HUES64 (cell line): ENCODE results near the gene RNF141.

ENCODE experiments used
- H3K27ac ChIP-seq: 2 replicates; pipeline ENCODE4 v1.7.0; 2013; ENCODE audit warnings: low read depth, low read length, inconsistent platforms
- H3K27me3 ChIP-seq: 2 replicates; pipeline ENCODE4 v1.6.1; 2013; ENCODE audit warnings: mild to moderate bottlenecking, low read length; ENCODE audit not compliant: insufficient read depth
- H3K36me3 ChIP-seq: 2 replicates; pipeline ENCODE4 v1.6.1; 2013; ENCODE audit warnings: mild to moderate bottlenecking, low read length; ENCODE audit not compliant: insufficient read depth
- H3K4me1 ChIP-seq: 2 replicates; pipeline ENCODE4 v1.6.1; 2013; ENCODE audit warnings: mild to moderate bottlenecking, low read length, moderate library complexity; ENCODE audit not compliant: insufficient read depth
- H3K4me3 ChIP-seq: 2 replicates; pipeline ENCODE4 v1.5.1; 2013; ENCODE audit warnings: mild to moderate bottlenecking, low read length, moderate library complexity
- H3K9ac ChIP-seq: 2 replicates; pipeline ENCODE4 v1.6.1; 2013; ENCODE audit warnings: mild to moderate bottlenecking, low read depth, low read length
- H3K9me3 ChIP-seq: 2 replicates; pipeline ENCODE4 v1.6.1; 2013; ENCODE audit warnings: low read depth, low read length; ENCODE audit not compliant: insufficient read depth
- WGBS: fragments of 150-250, 120-280 bp; methylation state at CpG from one replicate; pipeline ENCODE4 v1.1.7; 2013; ENCODE audit warnings: missing lambda C conversion rate; 5-methylcytosine and 5-hydroxymethylcytosine counted together

The RNF141 gene

DNA sequence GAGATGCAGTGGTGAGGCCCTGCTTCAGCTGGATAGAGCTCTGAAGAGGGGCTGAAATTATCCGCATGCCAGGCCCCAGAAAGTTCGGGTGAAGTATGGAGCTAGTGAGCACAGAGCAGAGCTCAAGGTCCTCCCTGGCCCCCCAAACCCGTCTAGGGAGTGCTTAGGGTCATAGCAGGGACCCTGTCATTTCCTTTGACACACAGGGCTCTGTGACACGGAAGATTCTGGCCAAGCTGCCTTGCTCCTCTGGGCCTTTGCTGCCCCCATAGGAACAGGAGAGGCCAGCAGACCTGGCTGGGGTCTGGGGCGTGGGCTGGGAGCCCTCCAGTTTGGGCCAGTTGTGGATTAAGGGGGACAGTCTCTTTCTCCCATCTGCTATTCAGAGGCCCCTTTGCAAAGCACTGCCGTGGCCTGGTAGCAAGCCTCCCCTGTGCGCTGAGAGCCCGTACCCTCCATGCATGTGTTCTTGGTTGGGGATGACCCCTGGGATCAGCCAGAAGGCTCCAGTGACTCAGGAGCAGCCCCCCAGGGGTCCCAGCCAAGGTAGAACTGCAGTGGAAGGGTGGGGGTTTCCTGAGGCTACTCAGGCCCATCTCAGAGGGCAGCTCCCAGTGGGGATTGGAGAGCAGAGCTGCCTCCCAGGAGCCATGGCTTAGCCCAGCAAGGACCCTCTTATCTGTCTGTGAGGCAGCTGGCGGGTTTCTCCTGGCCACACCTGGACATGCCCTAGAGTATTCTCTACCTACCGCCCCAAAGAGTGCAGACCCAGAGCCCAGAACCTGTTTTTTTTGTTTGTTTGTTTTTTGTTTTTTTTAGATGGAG, 42.3 kb downstream of the RNF141 start:
- Histone ChIP-seq H3K9ac (no peak overlapping the region), H3K27ac (no peak overlapping the region), H3K4me1 (no peaks in the 10 kb centered on the region), H3K4me3 (no peak overlapping the region), H3K27me3 (no peaks in the 10 kb centered on the region), H3K36me3 (peaks cover 7% of the 10 kb centered on the region; the same call in 1 of the 2 replicates), H3K9me3 (no peaks in the 10 kb centered on the region)
- 85% methylated on average over 10 of the region's 10 CpGs for WGBS

DNA sequence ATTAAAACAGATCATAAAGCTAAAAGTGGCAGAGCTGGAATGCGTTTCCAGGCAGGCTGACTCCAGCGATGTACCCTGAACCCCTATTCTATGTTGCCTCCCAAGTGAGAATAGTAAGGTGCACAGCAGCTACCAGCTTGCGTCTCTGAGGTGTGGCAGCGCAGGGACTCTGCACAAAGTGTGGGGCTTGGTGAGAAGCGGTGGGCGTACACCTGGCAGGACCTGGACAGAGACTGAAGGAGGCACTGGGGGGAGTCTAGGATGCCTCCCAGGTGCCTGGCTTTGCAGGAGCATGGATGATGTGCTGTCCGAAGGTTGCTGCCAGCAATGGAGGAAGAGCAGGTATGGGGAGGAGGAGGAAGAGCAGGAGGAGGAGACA, 43.0 kb downstream of the RNF141 start:
- no peak overlapping the region for H3K27ac ChIP-seq
- no peak overlapping the region for H3K4me3 ChIP-seq
- H3K36me3 ChIP-seq = peaks cover 5% of the 10 kb centered on the region; the same call in 1 of the 2 replicates
- 95% methylated on average over 7 of the region's 7 CpGs for WGBS
- no peak overlapping the region for H3K9ac ChIP-seq
- no peaks in the 10 kb centered on the region for H3K27me3 ChIP-seq
- no peaks in the 10 kb centered on the region for H3K9me3 ChIP-seq
- no peaks in the 10 kb centered on the region for H3K4me1 ChIP-seq

DNA sequence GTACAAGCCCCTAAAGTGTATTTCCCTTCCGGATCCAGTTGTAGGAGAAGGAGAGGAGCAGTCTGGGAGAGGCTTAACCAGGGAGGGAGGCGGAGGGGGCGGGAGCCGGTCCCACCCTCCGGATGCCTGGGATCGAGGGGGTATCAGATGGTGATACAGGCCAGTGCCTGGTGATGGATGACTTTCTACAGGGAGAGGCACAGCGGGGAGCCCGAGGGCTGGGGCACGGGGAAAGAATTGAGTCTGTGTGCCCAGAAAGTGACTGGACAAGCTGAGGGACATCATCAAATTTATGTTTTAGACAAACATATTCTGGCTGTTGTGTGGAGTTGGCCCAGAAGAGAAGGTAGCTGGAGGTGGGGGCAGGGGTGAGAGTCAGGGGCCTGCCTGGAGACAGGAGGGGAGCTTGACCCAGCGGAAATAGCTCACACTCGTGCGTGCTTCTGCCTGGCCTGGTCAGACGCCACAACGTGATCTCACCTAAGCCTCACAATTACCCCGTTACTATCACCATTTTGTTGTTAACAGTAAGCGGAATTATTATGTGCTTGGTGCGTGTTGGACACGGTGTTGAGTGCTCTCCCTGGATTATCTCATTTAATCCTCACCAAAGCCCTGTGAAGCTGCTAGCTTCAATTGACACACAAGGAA, 43.5 kb downstream of the RNF141 start:
- Histone ChIP-seq H3K27me3 (no peaks in the 10 kb centered on the region), H3K27ac (no peak overlapping the region), H3K9me3 (no peaks in the 10 kb centered on the region), H3K4me1 (0 out of 2 replicates have a peak, but pooled peaks cover 4% of the 10 kb centered on the region), H3K9ac (no peak overlapping the region), H3K36me3 (peaks cover 5% of the 10 kb centered on the region; the same call in 1 of the 2 replicates), H3K4me3 (no peak overlapping the region)
- WGBS = 94% methylated on average over 18 of the region's 18 CpGs

DNA sequence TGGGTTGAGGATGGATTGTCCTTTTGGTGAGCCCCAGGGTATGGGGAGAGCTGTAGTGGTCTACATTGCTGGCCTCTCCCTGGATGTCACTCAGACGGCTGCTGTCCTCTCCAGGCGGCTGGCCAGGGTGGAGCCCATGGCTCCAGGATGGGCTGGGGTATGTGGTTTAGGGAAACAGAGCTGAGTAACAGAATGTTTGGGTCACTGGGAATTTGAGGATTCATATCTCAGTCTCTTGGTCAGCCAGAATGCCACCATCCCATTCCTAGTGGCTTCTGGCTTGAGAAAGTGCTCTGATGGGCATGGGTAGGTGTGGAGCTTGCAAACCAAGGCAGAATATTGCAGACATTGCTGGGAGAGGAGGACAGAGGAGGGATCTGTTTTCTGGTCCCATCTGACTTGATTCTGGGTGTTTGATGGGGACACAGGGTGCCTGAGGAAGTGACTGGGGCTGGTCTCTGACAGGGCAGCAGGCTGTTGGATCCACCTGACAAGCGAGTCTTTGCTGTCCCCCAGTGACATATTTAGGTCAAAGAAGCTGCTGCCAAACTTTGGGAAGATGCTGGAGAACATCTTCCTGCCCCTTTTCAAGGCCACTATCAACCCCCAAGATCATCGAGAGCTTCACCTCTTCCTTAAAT, 44.6 kb downstream of the RNF141 start:
- Histone ChIP-seq H3K9me3 (no peaks in the 10 kb centered on the region), H3K4me1 (0 out of 2 replicates have a peak, but pooled peaks cover 5% of the 10 kb centered on the region), H3K4me3 (no peak overlapping the region), H3K9ac (no peak overlapping the region), H3K36me3 (peaks cover 5% of the 10 kb centered on the region; the same call in 1 of the 2 replicates), H3K27me3 (no peaks in the 10 kb centered on the region), H3K27ac (no peak overlapping the region)
- WGBS = 97% methylated on average over 4 of the region's 4 CpGs

DNA sequence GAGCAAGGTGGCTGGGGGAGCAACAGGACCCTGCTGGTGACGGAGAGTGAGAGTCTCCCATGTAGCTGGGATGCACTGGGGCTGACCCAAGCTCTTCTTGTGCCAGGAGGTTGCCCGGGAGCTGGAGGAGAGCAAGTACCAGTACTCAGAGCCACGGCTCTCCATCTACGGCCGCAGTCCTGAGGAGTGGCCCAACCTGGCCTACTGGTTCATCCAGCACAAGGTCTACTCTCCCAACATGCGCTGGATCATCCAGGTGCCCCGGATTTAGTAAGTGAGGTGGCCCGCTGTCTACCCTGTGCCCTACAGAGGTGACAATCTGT, 45.6 kb downstream of the RNF141 start:
- 95% methylated on average over 8 of the region's 8 CpGs for WGBS
- Histone ChIP-seq H3K9ac (no peak overlapping the region), H3K9me3 (no peaks in the 10 kb centered on the region), H3K27me3 (no peaks in the 10 kb centered on the region), H3K4me1 (peaks cover 12% of the 10 kb centered on the region; the same call in 1 of the 2 replicates), H3K4me3 (no peak overlapping the region), H3K36me3 (peaks cover 5% of the 10 kb centered on the region; the same call in 1 of the 2 replicates), H3K27ac (no peak overlapping the region)

DNA sequence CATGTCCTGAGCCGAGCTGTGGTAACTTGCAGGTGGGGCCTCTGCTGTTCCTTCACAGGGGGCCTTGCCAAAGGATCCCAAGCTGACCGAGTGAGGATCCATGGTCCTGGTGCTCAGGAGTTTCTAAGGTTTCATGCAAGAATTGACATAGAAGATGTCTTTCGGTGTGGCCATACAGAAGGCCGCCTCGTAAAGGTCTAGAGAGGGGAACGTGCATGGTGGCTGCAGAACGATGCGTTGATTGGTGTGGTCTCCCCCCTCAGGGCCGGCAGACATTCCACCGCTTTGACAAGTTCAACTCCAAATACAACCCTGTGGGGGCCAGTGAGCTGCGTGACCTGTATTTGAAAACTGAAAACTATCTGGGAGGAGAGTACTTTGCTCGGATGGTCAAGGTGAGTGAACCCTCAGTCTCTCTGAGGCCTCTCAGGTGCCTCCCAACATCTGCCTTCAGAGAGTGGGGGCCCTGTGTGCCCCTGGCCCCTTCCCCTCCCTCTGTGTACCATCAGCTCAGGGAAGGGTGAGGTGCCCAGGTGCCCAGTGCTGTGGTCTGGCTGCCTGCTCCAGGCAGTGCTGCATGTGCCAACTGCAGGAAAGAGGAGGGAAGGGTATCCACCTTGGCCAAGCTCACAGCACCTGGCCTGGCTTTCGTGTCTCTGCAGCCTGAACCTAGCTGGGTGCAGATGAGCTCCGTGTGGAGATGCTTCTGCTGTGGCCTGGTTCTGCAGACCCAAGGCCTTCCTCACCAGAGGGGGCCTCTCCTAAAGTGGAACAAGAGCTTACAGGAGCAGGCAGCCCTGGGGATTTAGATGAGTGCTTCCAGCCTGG, 46.1 kb downstream of the RNF141 start:
- WGBS = 92% methylated on average over 14 of the region's 14 CpGs
- H3K36me3 ChIP-seq = no peaks in the 10 kb centered on the region; the same call in 1 of the 2 replicates
- peaks cover 14% of the 10 kb centered on the region; the same call in 1 of the 2 replicates for H3K4me1 ChIP-seq
- no peaks in the 10 kb centered on the region for H3K27me3 ChIP-seq
- no peak overlapping the region for H3K4me3 ChIP-seq
- H3K27ac ChIP-seq = no peak overlapping the region
- H3K9ac ChIP-seq = no peak overlapping the region
- H3K9me3 ChIP-seq = no peaks in the 10 kb centered on the region

DNA sequence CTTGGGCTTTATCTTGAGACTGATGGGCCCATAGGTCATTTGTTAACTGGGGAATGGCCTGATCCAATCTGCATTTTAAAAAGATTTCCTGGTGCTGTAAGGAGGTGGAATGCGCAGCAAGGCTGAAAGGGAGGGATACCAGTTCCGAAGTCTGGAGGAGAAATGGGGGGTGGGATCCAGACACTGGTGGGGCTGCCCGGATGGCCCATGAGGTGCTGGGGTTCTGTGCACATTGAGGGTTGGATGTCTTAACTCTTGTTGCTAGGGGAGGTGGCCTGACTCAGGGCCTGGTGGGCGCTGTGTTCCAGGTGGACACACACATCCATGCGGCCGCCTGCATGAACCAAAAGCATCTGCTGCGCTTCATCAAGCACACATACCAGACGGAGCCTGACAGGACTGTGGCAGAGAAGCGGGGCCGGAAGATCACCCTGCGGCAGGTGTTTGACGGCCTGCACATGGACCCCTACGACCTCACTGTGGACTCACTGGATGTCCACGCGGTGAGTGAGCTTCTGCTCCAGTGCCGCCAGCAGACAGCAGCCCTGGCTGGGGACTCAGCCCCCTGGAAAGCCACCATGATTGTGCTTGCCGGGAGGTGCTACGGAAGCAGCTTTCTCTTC, 47.8 kb downstream of the RNF141 start:
- Histone ChIP-seq H3K27me3 (no peaks in the 10 kb centered on the region), H3K4me1 (peaks cover 14% of the 10 kb centered on the region; the same call in 1 of the 2 replicates), H3K27ac (no peak overlapping the region), H3K4me3 (no peak overlapping the region), H3K9ac (no peak overlapping the region), H3K9me3 (no peaks in the 10 kb centered on the region), H3K36me3 (no peaks in the 10 kb centered on the region; the same call in 1 of the 2 replicates)
- WGBS = 94% methylated on average over 18 of the region's 18 CpGs

DNA sequence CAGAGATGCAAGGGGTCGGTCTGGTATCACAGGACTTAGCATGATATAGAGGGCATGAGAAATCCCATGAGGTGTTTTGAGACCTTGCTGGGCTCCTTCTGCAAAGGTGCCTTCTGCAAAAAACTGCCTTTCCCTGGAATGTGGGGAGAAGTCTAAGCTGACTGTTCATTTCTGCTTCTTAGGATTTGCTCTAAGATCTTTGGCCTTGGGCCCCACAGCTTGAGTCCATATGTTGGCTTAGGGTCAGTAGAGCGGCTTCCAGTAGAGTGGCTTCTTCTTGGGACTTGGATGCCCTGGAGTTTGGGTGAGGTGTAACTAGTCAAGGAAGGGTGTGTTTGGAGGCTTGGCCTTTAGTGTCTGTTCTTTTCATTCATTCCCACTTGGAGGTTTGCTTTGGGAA, 48.9 kb downstream of the RNF141 start:
- Histone ChIP-seq H3K27ac (no peak overlapping the region), H3K9me3 (no peaks in the 10 kb centered on the region), H3K4me3 (no peak overlapping the region), H3K4me1 (peaks cover 14% of the 10 kb centered on the region; the same call in 1 of the 2 replicates), H3K27me3 (no peaks in the 10 kb centered on the region), H3K9ac (no peak overlapping the region), H3K36me3 (no peaks in the 10 kb centered on the region; the same call in 1 of the 2 replicates)
- WGBS = 97% methylated on average over 2 of the region's 2 CpGs

DNA sequence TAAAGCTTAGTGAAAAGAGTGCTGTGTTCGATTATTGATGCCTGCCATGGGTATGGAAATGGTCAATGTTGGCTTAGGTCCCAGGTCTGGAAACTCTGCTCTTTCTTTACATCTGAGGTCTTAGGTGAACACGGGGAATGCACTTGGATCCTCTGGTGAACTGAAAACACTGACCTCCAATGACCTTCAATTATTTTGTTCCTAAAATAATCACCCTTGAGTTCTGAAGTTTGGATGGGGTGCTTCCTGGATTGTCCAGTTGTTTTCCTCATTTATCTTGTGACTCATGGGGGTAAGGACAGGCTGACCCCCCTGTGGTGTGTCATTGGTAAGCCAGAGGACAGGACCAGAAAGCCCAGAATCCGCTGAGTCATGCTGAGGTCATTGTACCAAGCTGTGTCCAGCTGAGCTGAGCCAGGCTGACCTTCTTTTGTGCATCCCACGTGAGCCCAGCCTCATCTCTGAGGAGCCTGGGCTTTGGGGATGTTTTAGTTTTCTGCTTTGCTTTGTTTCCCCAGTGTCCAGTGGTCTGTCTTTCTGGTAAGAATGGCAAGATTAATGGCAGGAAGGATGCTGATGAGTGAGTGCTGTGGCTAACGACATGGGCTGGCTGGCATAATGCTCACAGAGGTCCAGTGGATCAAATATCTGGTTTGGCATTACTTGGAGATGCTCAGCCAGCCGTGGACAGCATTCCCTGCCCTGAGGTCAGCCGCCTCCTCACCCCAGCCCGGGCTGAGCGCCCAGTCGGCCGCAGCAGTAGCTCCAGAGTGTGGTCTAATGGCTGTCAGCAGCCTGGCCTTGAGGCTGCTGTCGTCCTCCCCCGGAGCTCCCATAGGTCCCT, 50.4 kb downstream of the RNF141 start:
- H3K9me3 ChIP-seq = no peaks in the 10 kb centered on the region
- H3K4me1 ChIP-seq = peaks cover 14% of the 10 kb centered on the region; the same call in 1 of the 2 replicates
- no peaks in the 10 kb centered on the region; the same call in 1 of the 2 replicates for H3K36me3 ChIP-seq
- H3K9ac ChIP-seq = no peak overlapping the region
- H3K4me3 ChIP-seq = no peak overlapping the region
- H3K27me3 ChIP-seq = no peaks in the 10 kb centered on the region
- WGBS = 80% methylated on average over 13 of the region's 13 CpGs
- no peak overlapping the region for H3K27ac ChIP-seq

DNA sequence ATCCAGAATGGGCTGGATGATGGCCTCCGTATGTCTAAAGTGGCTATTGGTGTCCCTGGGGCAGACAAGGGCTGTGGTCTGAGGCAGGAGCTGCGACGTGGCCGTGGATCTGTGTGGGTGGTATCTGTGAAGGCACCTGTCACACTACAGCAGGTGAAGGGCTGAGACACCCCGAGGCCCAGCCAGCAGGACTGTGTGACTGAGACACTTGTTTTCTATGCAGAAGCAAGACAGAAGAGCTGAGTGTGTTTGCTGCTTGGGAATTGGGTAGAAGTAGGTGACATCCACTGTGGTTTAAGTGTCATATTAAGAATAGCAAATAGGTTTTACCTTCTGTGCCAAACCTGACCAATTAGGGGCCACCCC, 51.0 kb downstream of the RNF141 start:
- Histone ChIP-seq H3K9ac (no peak overlapping the region), H3K4me3 (no peak overlapping the region), H3K4me1 (peaks cover 14% of the 10 kb centered on the region; the same call in 1 of the 2 replicates), H3K36me3 (no peaks in the 10 kb centered on the region; the same call in 1 of the 2 replicates), H3K27me3 (no peaks in the 10 kb centered on the region), H3K9me3 (no peaks in the 10 kb centered on the region), H3K27ac (no peak overlapping the region)
- WGBS = 95% methylated on average over 5 of the region's 5 CpGs
